ENCODE results near the gene KIF9.
"Not testable (repeated sequence)": the region's sequence is repeated elsewhere in the genome, so short reads cannot be mapped to it uniquely, and the experiment has no call there.

The KIF9 gene

GRCh38 chr3:47282424-47283192, at the start of gene KIF9, which contains the start of gene KLHL18:
TSS of gene KIF9 (minus strand) at chr3:47282799. CDS start at chr3:47277374, 5,425 bp downstream.
TSS of gene KLHL18 (plus strand) at chr3:47282944. CDS start at chr3:47282966, 22 bp downstream.
- peak; percentile 55 for DNase-seq

GRCh38 chr3:47324278-47324865, 41.8 kb upstream of the KIF9 start:
- DNase-seq: peak; percentile 3

GRCh38 chr3:47323431-47324277, 41.1 kb upstream of the KIF9 start:
- DNase-seq: no peak

- no peak for DNase-seq
Measured at GRCh38 chr3:47319956-47320355, 37.4 kb upstream of the KIF9 start.

- DNase-seq: no peak
Measured at GRCh38 chr3:47318916-47319315, 36.3 kb upstream of the KIF9 start.

- not testable (repeated sequence) for DNase-seq
Measured at GRCh38 chr3:47316151-47316550, 33.6 kb upstream of the KIF9 start.

GRCh38 chr3:47315069-47315647, 32.6 kb upstream of the KIF9 start:
- DNase-seq: no peak

GRCh38 chr3:47314056-47314764, 31.6 kb upstream of the KIF9 start:
- no peak for DNase-seq

GRCh38 chr3:47313341-47314055, 30.9 kb upstream of the KIF9 start:
- no peak for DNase-seq

- DNase-seq: no peak
Measured at GRCh38 chr3:47310391-47310790, 27.8 kb upstream of the KIF9 start.

- DNase-seq: not testable (repeated sequence)
Measured at GRCh38 chr3:47309231-47309630, 26.6 kb upstream of the KIF9 start.

- DNase-seq: no peak
Measured at GRCh38 chr3:47306022-47306421, 23.4 kb upstream of the KIF9 start.

- DNase-seq: no peak
Measured at GRCh38 chr3:47301456-47301855, 18.9 kb upstream of the KIF9 start.

- DNase-seq: no peak
Measured at GRCh38 chr3:47299381-47300318, 17.1 kb upstream of the KIF9 start.

- DNase-seq: no peak
Measured at GRCh38 chr3:47298439-47298838, 15.8 kb upstream of the KIF9 start.

- no peak for DNase-seq
Measured at GRCh38 chr3:47296562-47297302, 14.1 kb upstream of the KIF9 start.

- DNase-seq: no peak
Measured at GRCh38 chr3:47295976-47296375, 13.4 kb upstream of the KIF9 start.

GRCh38 chr3:47295322-47295721, 12.7 kb upstream of the KIF9 start:
- DNase-seq: no peak

- DNase-seq: no peak
Measured at GRCh38 chr3:47294392-47294791, 11.8 kb upstream of the KIF9 start.

- DNase-seq: no peak
Measured at GRCh38 chr3:47293822-47294221, 11.2 kb upstream of the KIF9 start.
